HepG2 (cell line): ENCODE measurements around the gene FSTL1. TPM values are rescaled to one million over a fixed set of nuclear protein-coding genes. Genes with fewer than 3 reads are reported as not detected.

Experiments used
- ATAC-seq: fragments of 200-7000 bp; cut with Tn5 transposase; 3 replicates; pipeline ENCODE4 v1.9.1; 2020; ENCODE audit warnings: mild to moderate bottlenecking, moderate library complexity
- BruUV-seq: library from RNA; stranded (reverse); fragments of 400-500 nt; replicated peaks from 2 replicates; lab custom pipeline; 2021; lab: Mats Ljungman, UMichigan
- CTCF ChIA-PET: fragments of 300-600 bp; formaldehyde crosslinking; extraction: SDS; loops from one replicate; lab custom pipeline; 2021; ENCODE audit warnings: low total read pairs, inconsistent platforms, low intra/inter-chr PET ratio; lab: Yijun Ruan, JAX
- POLR2A ChIA-PET: fragments of 350-600 bp; sonication (Branson Sonifier 250); formaldehyde crosslinking; loops from one replicate; lab custom pipeline; 2020; ENCODE audit warnings: antibody characterized with exemption, inconsistent platforms; lab: Yijun Ruan, JAX
- DNase-seq: peaks from one replicate; pipeline ENCODE4 v3.0.0-alpha.2; 2015; ENCODE audit warnings: low spot score
- FAIRE-seq: peaks from 3 replicates; lab custom pipeline; 2011; peaks lifted over from hg19 to GRCh38; lab: Jason Lieb, UNC
- H2AFZ ChIP-seq: one replicate; pipeline ENCODE4 v1.6.1; 2011; ENCODE audit warnings: low read length, inconsistent platforms
- H3K27ac ChIP-seq: fragments of 300-600 bp; 3 replicates; pipeline ENCODE4 v1.8.0; 2011; ENCODE audit warnings: mixed run types, mild to moderate bottlenecking, mixed read lengths, low read length, inconsistent platforms; ENCODE audit not compliant: insufficient read depth; ENCODE audit errors: extremely low read length
- H3K27me3 ChIP-seq, 2 experiments: fragments of 200-600 bp in 1 of 2; 2 replicates in 1 of 2; 3 replicates in 1 of 2; pipeline versions ENCODE4 v1.6.0 to v1.8.0; 2011; ENCODE audit warnings: low read length in 2 of 2, mild to moderate bottlenecking in 2 of 2, moderate library complexity in 2 of 2, inconsistent platforms in 1 of 2; ENCODE audit not compliant: insufficient read depth in 2 of 2, control insufficient read depth in 1 of 2
- H3K36me3 ChIP-seq, 2 experiments: fragments of 200-600 bp in 1 of 2; replicated peaks in 1 of 2; 2 replicates in 1 of 2; 3 replicates in 1 of 2; pipeline versions ENCODE4 v1.5.1 to v1.8.0; 2011; ENCODE audit warnings: low read length in 2 of 2, inconsistent platforms in 1 of 2; ENCODE audit not compliant: insufficient read depth in 2 of 2, control insufficient read depth in 1 of 2
- H3K4me1 ChIP-seq: 2 replicates; pipeline ENCODE4 v1.5.1; 2012; ENCODE audit warnings: low read length, inconsistent platforms; ENCODE audit not compliant: insufficient read depth
- H3K4me2 ChIP-seq: 2 replicates; pipeline ENCODE4 v1.6.0; 2011; ENCODE audit warnings: low read depth, low read length, inconsistent platforms
- H3K4me3 ChIP-seq, 3 experiments: fragments of 200-600 bp in 1 of 3; sonication (generic), shearing (Covaris generic) in 1 of 3; replicated peaks in 1 of 3; 2 replicates each; pipeline ENCODE4 v1.5.1; 2011 to 2016; ENCODE audit warnings: low read length in 3 of 3, inconsistent platforms in 2 of 3, low read depth in 2 of 3, mild to moderate bottlenecking in 2 of 3, control low read depth in 1 of 3, mixed read lengths in 1 of 3; ENCODE audit not compliant: insufficient read depth in 1 of 3
- H3K79me2 ChIP-seq: one replicate; pipeline ENCODE4 v1.6.1; 2011; ENCODE audit warnings: low read length, inconsistent platforms; ENCODE audit not compliant: insufficient read depth
- H3K9ac ChIP-seq: 2 replicates; pipeline ENCODE4 v1.6.0; 2011; ENCODE audit warnings: mild to moderate bottlenecking, low read depth, low read length, inconsistent platforms; ENCODE audit not compliant: insufficient read depth
- H3K9me3 ChIP-seq: 2 replicates; pipeline ENCODE4 v1.5.1; 2012; ENCODE audit warnings: mild to moderate bottlenecking, low read length
- H4K20me1 ChIP-seq: 2 replicates; pipeline ENCODE4 v1.6.0; 2011; ENCODE audit warnings: inconsistent platforms, mild to moderate bottlenecking, low read length, moderate library complexity; ENCODE audit not compliant: insufficient read depth
- ATF5 ChIP-seq: sonication (generic); formaldehyde crosslinking; IDR thresholded peaks from 2 replicates; pipeline ENCODE4 v1.4.0; 2020; ENCODE audit warnings: mild to moderate bottlenecking, low read depth, missing genetic modification reagents
- GLMP ChIP-seq: sonication (generic); formaldehyde crosslinking; IDR thresholded peaks from 2 replicates; pipeline ENCODE4 v1.9.0; 2021; ENCODE audit warnings: missing genetic modification reagents, mild to moderate bottlenecking, borderline replicate concordance
- GTF3A ChIP-seq: sonication (generic); formaldehyde crosslinking; conservative IDR thresholded peaks from 2 replicates; pipeline ENCODE4 v1.4.0; 2020; ENCODE audit warnings: mild to moderate bottlenecking, missing genetic modification reagents
- HNRNPL ChIP-seq: fragments of 200-400 bp; formaldehyde crosslinking; IDR thresholded peaks from 2 replicates; pipeline ENCODE4 v1.6.1; 2017; ENCODE audit warnings: mild to moderate bottlenecking, low read depth, low read length
- HOMEZ ChIP-seq: IDR thresholded peaks from 2 replicates; pipeline ENCODE4 v1.6.1; 2016; ENCODE audit warnings: low read depth
- KAT7 ChIP-seq: IDR thresholded peaks from 2 replicates; pipeline ENCODE4 v1.6.1; 2018; ENCODE audit warnings: borderline replicate concordance, missing compliant biosample characterization
- KDM4B ChIP-seq: sonication (generic); formaldehyde crosslinking; IDR thresholded peaks from 2 replicates; pipeline ENCODE4 v1.4.0; 2020; ENCODE audit warnings: missing genetic modification reagents
- MED1 ChIP-seq: sonication (generic); formaldehyde crosslinking; IDR thresholded peaks from 2 replicates; pipeline ENCODE4 v1.4.0; 2020; ENCODE audit warnings: missing genetic modification reagents
- STAT5B ChIP-seq: sonication (generic); formaldehyde crosslinking; IDR thresholded peaks from 2 replicates; pipeline ENCODE4 v1.4.0; 2020; ENCODE audit warnings: missing genetic modification reagents
- ZNF160 ChIP-seq: sonication (generic); formaldehyde crosslinking; IDR thresholded peaks from 2 replicates; pipeline ENCODE4 v1.8.0; 2022; ENCODE audit warnings: mild to moderate bottlenecking, inconsistent platforms, missing genetic modification reagents
- ZNF232 ChIP-seq: sonication (generic); formaldehyde crosslinking; IDR thresholded peaks from 2 replicates; pipeline ENCODE4 v1.4.0; 2020; ENCODE audit warnings: missing genetic modification reagents, borderline replicate concordance
- ZNF251 ChIP-seq: sonication (generic); formaldehyde crosslinking; IDR thresholded peaks from 2 replicates; pipeline ENCODE4 v1.9.0; 2021; ENCODE audit warnings: mild to moderate bottlenecking, missing genetic modification reagents
- ZNF33A ChIP-seq: sonication (generic); formaldehyde crosslinking; IDR thresholded peaks from 2 replicates; pipeline ENCODE4 v1.5.1; 2020; ENCODE audit warnings: missing genetic modification reagents, mild to moderate bottlenecking, moderate library complexity, borderline replicate concordance
- ZNF496 ChIP-seq: sonication (generic); formaldehyde crosslinking; IDR thresholded peaks from 2 replicates; pipeline ENCODE4 v1.8.1; 2023; ENCODE audit warnings: mild to moderate bottlenecking, moderate library complexity, missing genetic modification reagents; ENCODE audit not compliant: insufficient replicate concordance
- ZNF644 ChIP-seq: IDR thresholded peaks from 2 replicates; pipeline ENCODE4 v1.6.1; 2016; ENCODE audit warnings: low read depth
- ZNF746 ChIP-seq: sonication (generic); formaldehyde crosslinking; IDR thresholded peaks from 2 replicates; pipeline ENCODE4 v1.8.0; 2022; ENCODE audit warnings: mild to moderate bottlenecking, missing genetic modification reagents
- ZNF766 ChIP-seq: sonication (generic); formaldehyde crosslinking; IDR thresholded peaks from 2 replicates; pipeline ENCODE4 v1.5.0; 2020; ENCODE audit warnings: missing genetic modification reagents, borderline replicate concordance
- WGBS: methylation state at CpG from one replicate; pipeline ENCODE4 v1.1.6; 2017; ENCODE audit warnings: low lambda C conversion rate; 5-methylcytosine and 5-hydroxymethylcytosine counted together
- in situ Hi-C: cut with HindIII; loops from 2 replicates; pipeline ENCODE4 v1.10.0; 2017; ENCODE audit warnings: low pct_unique_long_range_greater_than_20kb; ENCODE audit not compliant: extremely low pct_ligation_motif_present
- intact Hi-C: fragments of 100-400 bp; cut with micrococcal nuclease; formaldehyde crosslinking; loops from one replicate; pipeline ENCODE4 v1.10.0; 2022; ENCODE audit not compliant: unreplicated experiment
- polyA plus RNA-seq, 8 experiments: library from polyadenylated mRNA; depleted of rRNA in 3 of 8; stranded (reverse) in 7 of 8; unstranded in 1 of 8; fragments of >200 nt; fragmentation: Illumina TruSeq in 4 of 8; extraction: Trizol in 4 of 8; gene quantifications; 2 replicates each; pipeline versions ENCODE4 v1.2.1 to v1.2.3, GENCODE V29; 2011 to 2016; ENCODE audit warnings: low read depth in 4 of 8, missing spikeins in 1 of 8, mixed read lengths in 1 of 8; ENCODE audit not compliant: insufficient read depth in 1 of 8
- total RNA-seq, 5 experiments: library from RNA; depleted of rRNA; stranded (reverse); fragments of >200 nt; fragmentation: Illumina TruSeq; extraction: Trizol; gene quantifications; 2 replicates each; pipeline ENCODE4 v1.2.3, GENCODE V29; 2016; ENCODE audit warnings: low read depth in 1 of 5
- TF ChIP-seq, protein P1 (sequence below): sonication (generic); formaldehyde crosslinking; conservative IDR thresholded peaks from 2 replicates; pipeline ENCODE4 v1.4.0; 2020; ENCODE audit warnings: missing genetic modification reagents

FSTL1 gene
- total and polyA plus RNA-seq, 2 of the 13 experiments (the other 11 are each of a cell fraction or from before 2014, with no cell fraction given): 0.07 to 0.29 TPM

DNA sequence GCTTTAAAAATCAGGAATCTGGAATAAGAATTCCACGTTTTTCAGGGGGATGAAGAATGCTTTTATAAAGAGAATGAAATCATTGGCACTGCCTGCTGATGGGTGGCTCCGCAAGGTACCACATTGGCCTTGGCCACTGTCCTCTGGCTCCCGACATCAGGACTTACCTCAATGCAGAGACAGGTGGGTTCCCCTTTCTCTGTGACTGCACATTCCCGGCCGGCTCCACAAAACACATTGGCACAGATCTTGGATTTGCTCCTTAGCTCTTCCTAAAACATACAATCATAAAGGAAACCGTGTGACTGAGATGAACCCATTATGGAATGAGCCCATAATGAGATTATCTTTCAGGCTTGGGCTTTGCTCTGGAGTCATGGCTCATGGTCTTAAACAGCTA lies 35.0 kb downstream of the FSTL1 start (continued):
- TF ChIP-seq, protein P1, sequence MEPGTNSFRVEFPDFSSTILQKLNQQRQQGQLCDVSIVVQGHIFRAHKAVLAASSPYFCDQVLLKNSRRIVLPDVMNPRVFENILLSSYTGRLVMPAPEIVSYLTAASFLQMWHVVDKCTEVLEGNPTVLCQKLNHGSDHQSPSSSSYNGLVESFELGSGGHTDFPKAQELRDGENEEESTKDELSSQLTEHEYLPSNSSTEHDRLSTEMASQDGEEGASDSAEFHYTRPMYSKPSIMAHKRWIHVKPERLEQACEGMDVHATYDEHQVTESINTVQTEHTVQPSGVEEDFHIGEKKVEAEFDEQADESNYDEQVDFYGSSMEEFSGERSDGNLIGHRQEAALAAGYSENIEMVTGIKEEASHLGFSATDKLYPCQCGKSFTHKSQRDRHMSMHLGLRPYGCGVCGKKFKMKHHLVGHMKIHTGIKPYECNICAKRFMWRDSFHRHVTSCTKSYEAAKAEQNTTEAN (CRISPR knock-in tag): no peak
- no peak for TF ChIP-seq ZNF160 (CRISPR knock-in tag)

- ATAC-seq: no peak
- H2AFZ ChIP-seq: no peak overlapping the region
- in situ Hi-C loops: no loop called here
- TF ChIP-seq MED1: no peak
- TF ChIP-seq ZNF746 (CRISPR knock-in tag): no peak
- no peak for TF ChIP-seq ZNF644
- no peak for TF ChIP-seq KDM4B (CRISPR knock-in tag)
- no peak for TF ChIP-seq GLMP (CRISPR knock-in tag)
- TF ChIP-seq HNRNPL: no peak
- no peak for TF ChIP-seq HOMEZ (CRISPR knock-in tag)
- no peak for TF ChIP-seq ZNF496 (CRISPR knock-in tag)
- TF ChIP-seq STAT5B (CRISPR knock-in tag): no peak
- TF ChIP-seq GTF3A (CRISPR knock-in tag): no peak
- TF ChIP-seq KAT7 (CRISPR knock-in tag): no peak
- no peak for TF ChIP-seq ZNF33A (CRISPR knock-in tag)
- no peak for TF ChIP-seq ZNF232 (CRISPR knock-in tag)
- no peak for TF ChIP-seq ZNF766 (CRISPR knock-in tag)
- TF ChIP-seq ZNF251 (CRISPR knock-in tag): no peak
- TF ChIP-seq ATF5 (CRISPR knock-in tag): no peak
- TF ChIP-seq, all 625 proteins: peak for 0
- intact Hi-C loops: no loop called here
- H3K4me1 ChIP-seq: no peaks in the 10 kb centered on the region
- no peak for FAIRE-seq
- ChIA-PET CTCF (no interaction called here), POLR2A (no interaction called here)
- H3K27me3 ChIP-seq: no peaks in the 10 kb centered on the region
- no peak overlapping the region for H3K4me3 ChIP-seq
- H3K79me2 ChIP-seq: no peaks in the 10 kb centered on the region
- H3K27ac ChIP-seq: no peak overlapping the region
- H3K4me2 ChIP-seq: no peak overlapping the region
- H4K20me1 ChIP-seq: no peaks in the 10 kb centered on the region
- DNase-seq: no peak
- no peak overlapping the region for H3K9ac ChIP-seq
- H3K36me3 ChIP-seq: no peaks in the 10 kb centered on the region
- no peaks in the 10 kb centered on the region for H3K9me3 ChIP-seq
- BruUV-seq: no TSS peak
- whole genome bisulfite sequencing: 0% methylated on average over 1 of the region's 1 CpG
Measured at GRCh38 chr3:120410541-120410940, 40.3 kb downstream of the FSTL1 start.
